A549 treated with Mapracorat at 1 μM for 4 hours (cell line): Measurements from ENCODE around the gene ARFGAP2. TPM values are rescaled to one million over a fixed set of nuclear protein-coding genes. Genes with fewer than 3 reads are reported as not detected.

Source experiments
- total RNA-seq: library from RNA; stranded (reverse); fragments of 200-300 nt; extraction: Qiagen RNA extraction; gene quantifications from 5 replicates; pipeline ENCODE4 v1.2.3, GENCODE V29; 2022

ARFGAP2 gene
- 26.8 to 29.1 TPM (median 29.0 TPM) in 5 replicates for total RNA-seq

GRCh38 chr11:47176328-47177228 lies at the start of gene ARFGAP2:
ARFGAP2 (minus strand) TSS chr11:47176879; CDS start chr11:47176853, 26 bp downstream.

GRCh38 chr11:47186076-47186699 lies 9.5 kb upstream of the ARFGAP2 start, which contains the start of gene PACSIN3:
PACSIN3 (minus strand) TSS chr11:47186434; CDS start chr11:47182727, 3,707 bp downstream.

Other genes with a start within 250 kb of the ARFGAP2 start
- gene CSTPP1, start 240.1 kb downstream of the ARFGAP2 start, total RNA-seq: 26.7 to 34.4 TPM (median 29.3 TPM) in 5 replicates
- 23.2 to 29.2 TPM (median 28.0 TPM) in 5 replicates for gene PACSIN3, start 9.6 kb upstream of the ARFGAP2 start, total RNA-seq
- gene DDB2, start 38.1 kb upstream of the ARFGAP2 start, total RNA-seq: 79.6 to 90.0 TPM (median 84.0 TPM) in 5 replicates
- gene ACP2, start 71.9 kb upstream of the ARFGAP2 start, total RNA-seq: 20.8 to 26.7 TPM (median 22.0 TPM) in 5 replicates
- 7.4 to 12.9 TPM (median 11.5 TPM) in 5 replicates for gene NR1H3, start 81.1 kb upstream of the ARFGAP2 start, total RNA-seq
- gene MADD, start 93.3 kb upstream of the ARFGAP2 start, total RNA-seq: 20.8 to 22.4 TPM (median 21.5 TPM) in 5 replicates
- 0.07 to 0.12 TPM (median 0.08 TPM) in 4 of 5 replicates, not detected in the other for gene MYBPC3, start 175.8 kb upstream of the ARFGAP2 start, total RNA-seq
- 0.15 to 0.20 TPM in 2 of 5 replicates, not detected in the others for gene SPI1, start 201.7 kb upstream of the ARFGAP2 start, total RNA-seq
- 46.6 to 60.3 TPM (median 53.7 TPM) in 5 replicates for gene SLC39A13, start 231.7 kb upstream of the ARFGAP2 start, total RNA-seq
- 189 to 259 TPM (median 197 TPM) in 5 replicates for gene PSMC3, start 249.6 kb upstream of the ARFGAP2 start, total RNA-seq